B cell (primary cell): ENCODE data around the gene NGLY1. TPM values are rescaled to one million over a fixed set of nuclear protein-coding genes. Genes with fewer than 3 reads are reported as not detected.

Source experiments
- ATAC-seq: fragments of 200-7000 bp; cut with Tn5 transposase; one replicate; pipeline ENCODE4 v1.10.0; 2021; ENCODE audit warnings: low read depth, mild to moderate bottlenecking, moderate number of reproducible peaks, moderate library complexity
- CTCF ChIA-PET: fragments of 350-600 bp; sonication (Branson Sonifier 250); formaldehyde crosslinking; loops from one replicate; lab custom pipeline; 2021; ENCODE audit warnings: antibody characterized with exemption, inconsistent platforms; lab: Charles Lee
- POLR2A ChIA-PET: fragments of 350-600 bp; sonication (Branson Sonifier 250); formaldehyde crosslinking; loops from one replicate; lab custom pipeline; 2021; ENCODE audit warnings: antibody characterized with exemption; lab: Charles Lee
- DNase-seq: peaks from one replicate; pipeline ENCODE4 v3.0.0; 2013
- H2AFZ ChIP-seq: 2 replicates; pipeline ENCODE4 v1.6.1; 2012; ENCODE audit warnings: mild to moderate bottlenecking, low read depth, low read length; ENCODE audit not compliant: insufficient read depth, poor library complexity, severe bottlenecking
- H3K27ac ChIP-seq, 2 donors: 1 replicate in 1 of 2; 2 replicates in 1 of 2; pipeline ENCODE4 v1.5.1; 2012 to 2013; ENCODE audit warnings: low read length in 2 of 2, mild to moderate bottlenecking in 2 of 2, moderate library complexity in 1 of 2
- H3K27me3 ChIP-seq, 4 experiments: fragments of 200-600 bp in 1 of 4; sonication (generic) in 1 of 4; replicated peaks in 1 of 4; 1 replicate in 2 of 4; 2 replicates in 2 of 4; pipeline versions ENCODE4 v1.6.1 to v1.7.0; 2013 to 2016; ENCODE audit warnings: low read length in 3 of 4, mild to moderate bottlenecking in 2 of 4, mixed read lengths in 1 of 4, moderate library complexity in 1 of 4; ENCODE audit not compliant: insufficient read depth in 4 of 4, control insufficient read depth in 3 of 4; ENCODE audit errors: control extremely low read depth in 1 of 4
- H3K36me3 ChIP-seq, 2 experiments: replicated peaks in 1 of 2; 1 replicate in 1 of 2; 2 replicates in 1 of 2; pipeline versions ENCODE4 v1.6.1 to v1.7.1; 2013; ENCODE audit warnings: low read length in 1 of 2; ENCODE audit not compliant: insufficient read depth in 2 of 2, control insufficient read depth in 1 of 2; ENCODE audit errors: control extremely low read depth in 1 of 2, extremely low read depth in 1 of 2
- H3K4me1 ChIP-seq, 2 donors: fragments of 200-600 bp in 1 of 2; sonication (generic) in 1 of 2; 1 replicate in 1 of 2; 2 replicates in 1 of 2; pipeline versions ENCODE4 v1.5.1 to v1.6.1; 2013 to 2017; ENCODE audit warnings: low read length in 2 of 2; ENCODE audit not compliant: control insufficient read depth in 2 of 2, insufficient read depth in 2 of 2
- H3K4me2 ChIP-seq: replicated peaks from 2 replicates; pipeline ENCODE3; 2012; ENCODE audit warnings: mild to moderate bottlenecking, low read depth, low read length; ENCODE audit not compliant: poor library complexity, severe bottlenecking
- H3K4me3 ChIP-seq, 5 experiments: fragments of 200-600 bp in 1 of 5; sonication (generic) in 1 of 5; 1 replicate in 3 of 5; 2 replicates in 2 of 5; pipeline versions ENCODE4 v1.5.1 to v1.7.0; 2011 to 2016; ENCODE audit warnings: low read length in 4 of 5, mild to moderate bottlenecking in 4 of 5, low read depth in 2 of 5, control low read depth in 1 of 5, moderate library complexity in 1 of 5; ENCODE audit not compliant: insufficient read depth in 1 of 5; ENCODE audit errors: control extremely low read depth in 1 of 5, extremely low read depth in 1 of 5
- H3K79me2 ChIP-seq: fragments of 200-600 bp; sonication (generic); one replicate; pipeline ENCODE4 v1.6.0; 2016; ENCODE audit warnings: low read length; ENCODE audit not compliant: control insufficient read depth, insufficient read depth
- H3K9ac ChIP-seq: fragments of 200-600 bp; sonication (generic); 2 replicates; pipeline ENCODE4 v1.6.1; 2017; ENCODE audit warnings: mild to moderate bottlenecking, low read length, moderate library complexity
- H3K9me3 ChIP-seq, 3 donors: one replicate each; pipeline versions ENCODE4 v1.6.1 to v1.7.1; 2013; ENCODE audit warnings: low read length in 2 of 3; ENCODE audit not compliant: control insufficient read depth in 2 of 3, insufficient read depth in 1 of 3; ENCODE audit errors: control extremely low read depth in 1 of 3
- H4K20me1 ChIP-seq: 2 replicates; pipeline ENCODE4 v1.6.0; 2012; ENCODE audit warnings: mild to moderate bottlenecking, low read length; ENCODE audit not compliant: insufficient read depth, control insufficient read depth, poor library complexity, severe bottlenecking
- H3K27ac Mint-ChIP-seq: one replicate; pipeline ENCODE4 v1.8.0; 2021; ENCODE audit warnings: mixed read lengths
- H3K27me3 Mint-ChIP-seq: one replicate; pipeline ENCODE4 v1.8.0; 2021; ENCODE audit warnings: mixed read lengths
- H3K4me1 Mint-ChIP-seq: one replicate; pipeline ENCODE4 v1.8.0; 2021; ENCODE audit warnings: mixed read lengths
- H3K4me3 Mint-ChIP-seq: one replicate; pipeline ENCODE4 v1.8.0; 2021; ENCODE audit warnings: mixed read lengths
- H3K9me3 Mint-ChIP-seq: one replicate; pipeline ENCODE4 v1.8.0; 2022; ENCODE audit warnings: mixed read lengths; ENCODE audit not compliant: insufficient read depth
- EZH2 ChIP-seq: IDR thresholded peaks from 2 replicates; pipeline ENCODE4 v1.6.1; 2012; ENCODE audit warnings: borderline replicate concordance, low read depth, mild to moderate bottlenecking, moderate library complexity, low read length; ENCODE audit not compliant: insufficient read depth, poor library complexity, severe bottlenecking
- WGBS: methylation state at CpG from one replicate; pipeline ENCODE4 v1.1.5; 2013; ENCODE audit warnings: missing lambda C conversion rate; ENCODE audit not compliant: insufficient coverage; 5-methylcytosine and 5-hydroxymethylcytosine counted together
- intact Hi-C: fragments of 100-400 bp; cut with micrococcal nuclease; formaldehyde crosslinking; loops from one replicate; pipeline ENCODE4 v1.10.0; 2022
- polyA minus RNA-seq: library from RNA; depleted of rRNA, polyadenylated mRNA; stranded (reverse); fragments of >200 nt; gene quantifications from 2 replicates; pipeline ENCODE4 v1.2.3, GENCODE V29; 2012
- polyA plus RNA-seq: library from polyadenylated mRNA; depleted of rRNA; stranded (reverse); fragments of >200 nt; gene quantifications from 2 replicates; pipeline ENCODE4 v1.2.3, GENCODE V29; 2012
- total RNA-seq, 2 donors: library from RNA; stranded (reverse); fragments of 120-200 nt in 1 of 2; gene quantifications; 1 replicate in 1 of 2; 2 replicates in 1 of 2; pipeline versions ENCODE4 v1.2.3 to v1.2.4, GENCODE V29; 2013 to 2022
- TF ChIP-seq, protein P1 (sequence below): fragments of 200-600 bp; IDR thresholded peaks from one replicate; pipeline ENCODE4 v1.8.0; 2022; ENCODE audit warnings: antibody characterized with exemption, mild to moderate bottlenecking

The NGLY1 gene
- 144 and 145 TPM in 2 replicates for total RNA-seq
- 113 TPM for total RNA-seq (2013)
- polyA plus RNA-seq, result 24.2 and 35.0 TPM in 2 replicates
- 120 and 140 TPM in 2 replicates for polyA minus RNA-seq

- intact Hi-C loops, result loop anchor here (5.0 to 10.0 kb wide), 3 partner anchors 136 to 1828 kb away; partner anchors contain the start of gene SLC4A7
- Mint-ChIP-seq H3K27ac (peak within 1 kb of the TSS; percentile 98), H3K4me3 (peak within 1 kb of the TSS; percentile 92), H3K27me3 (no peaks in the 10 kb centered on the region), H3K9me3 (no peaks in the 10 kb centered on the region), H3K4me1 (peaks cover 48% of the 10 kb centered on the region)
- H3K9ac ChIP-seq, result peak within 1 kb of the TSS; percentile 79
- ChIA-PET CTCF (interaction anchor here (1.0 to 1.8 kb wide), 4 partner anchors 12 to 134 kb away, joined by 3 to 10 read pairs (median 4); no protein-coding TSS in a partner anchor), POLR2A (interaction anchor here (0.7 to 1.3 kb wide), 9 partner anchors 8 to 1683 kb away, joined by 3 to 10 read pairs (median 3); no protein-coding TSS in a partner anchor)
- ATAC-seq, result peak; percentile 82
- peaks cover 27 to 32% of the 10 kb centered on the region in 2 donors for H3K4me1 ChIP-seq
- H4K20me1 ChIP-seq, result peaks cover 34% of the 10 kb centered on the region
- peaks cover 47% of the 10 kb centered on the region for H3K79me2 ChIP-seq
- H3K4me2 ChIP-seq, result peak within 1 kb of the TSS; percentile 89
- peak; percentile 90 for DNase-seq
- no peaks in the 10 kb centered on the region for H3K27me3 ChIP-seq
- peaks cover 0 to 5% of the 10 kb centered on the region in 2 experiments for H3K36me3 ChIP-seq
- TF ChIP-seq, protein P1, sequence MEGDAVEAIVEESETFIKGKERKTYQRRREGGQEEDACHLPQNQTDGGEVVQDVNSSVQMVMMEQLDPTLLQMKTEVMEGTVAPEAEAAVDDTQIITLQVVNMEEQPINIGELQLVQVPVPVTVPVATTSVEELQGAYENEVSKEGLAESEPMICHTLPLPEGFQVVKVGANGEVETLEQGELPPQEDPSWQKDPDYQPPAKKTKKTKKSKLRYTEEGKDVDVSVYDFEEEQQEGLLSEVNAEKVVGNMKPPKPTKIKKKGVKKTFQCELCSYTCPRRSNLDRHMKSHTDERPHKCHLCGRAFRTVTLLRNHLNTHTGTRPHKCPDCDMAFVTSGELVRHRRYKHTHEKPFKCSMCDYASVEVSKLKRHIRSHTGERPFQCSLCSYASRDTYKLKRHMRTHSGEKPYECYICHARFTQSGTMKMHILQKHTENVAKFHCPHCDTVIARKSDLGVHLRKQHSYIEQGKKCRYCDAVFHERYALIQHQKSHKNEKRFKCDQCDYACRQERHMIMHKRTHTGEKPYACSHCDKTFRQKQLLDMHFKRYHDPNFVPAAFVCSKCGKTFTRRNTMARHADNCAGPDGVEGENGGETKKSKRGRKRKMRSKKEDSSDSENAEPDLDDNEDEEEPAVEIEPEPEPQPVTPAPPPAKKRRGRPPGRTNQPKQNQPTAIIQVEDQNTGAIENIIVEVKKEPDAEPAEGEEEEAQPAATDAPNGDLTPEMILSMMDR, result no peak
- no peak for TF ChIP-seq EZH2
- H3K27ac ChIP-seq, result peak within 1 kb of the TSS; percentile 94 to 97
- under 1% methylated on average over 65 of the region's 72 CpGs for WGBS
- no peaks in the 10 kb centered on the region for H3K9me3 ChIP-seq
- peak within 1 kb of the TSS; percentile 81 to 95 (median 86) for H3K4me3 ChIP-seq
- peak within 1 kb of the TSS; percentile 85 for H2AFZ ChIP-seq
These were observed at the start of gene NGLY1 for GRCh38 chr3:25782938-25783660. TSS of gene NGLY1 (minus strand) at chr3:25783443. CDS start at chr3:25783390, 53 bp downstream.

DNA sequence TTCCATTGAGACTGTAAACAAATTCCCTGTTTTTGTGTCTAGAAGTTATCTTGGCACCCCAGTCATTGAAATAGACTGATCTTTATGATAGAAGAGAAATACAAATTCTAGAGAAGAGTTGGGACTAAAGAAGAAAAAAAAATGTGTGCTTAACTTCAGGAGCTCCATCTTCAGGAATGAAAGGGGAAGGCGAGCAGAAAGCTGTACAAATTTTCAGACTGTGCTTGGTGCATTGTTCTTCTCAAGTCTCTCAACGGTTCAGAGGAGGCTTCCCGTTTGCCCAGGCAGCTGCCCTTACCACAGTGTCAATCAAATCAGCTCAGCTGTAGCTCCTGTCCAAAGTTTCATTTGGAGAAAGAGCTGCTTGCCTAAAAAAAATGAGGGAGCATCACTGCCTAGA is 48.3 kb upstream of the NGLY1 start:
- Histone ChIP-seq H3K27ac (no peak overlapping the region), H3K4me1 (no peaks in the 10 kb centered on the region), H3K9me3 (peaks cover 0 to 2% (median 0%) of the 10 kb centered on the region in 3 donors), H3K4me3 (no peak overlapping the region), H2AFZ (no peak overlapping the region), H3K79me2 (no peaks in the 10 kb centered on the region), H3K36me3 (no peaks in the 10 kb centered on the region), H3K4me2 (no peak overlapping the region), H4K20me1 (no peaks in the 10 kb centered on the region), H3K9ac (no peak overlapping the region), H3K27me3 (no peaks in the 10 kb centered on the region)
- Mint-ChIP-seq H3K27me3 (peaks cover 7% of the 10 kb centered on the region), H3K4me3 (no peak overlapping the region), H3K9me3 (peaks cover 6% of the 10 kb centered on the region), H3K27ac (no peak overlapping the region), H3K4me1 (peaks cover 6% of the 10 kb centered on the region)
- ChIA-PET CTCF (interaction anchor here (1.4 to 2.2 kb wide), 2 partner anchors 25 to 183 kb away, joined by 4 to 14 read pairs; no protein-coding TSS in a partner anchor), POLR2A (no interaction called here)
- DNase-seq (peak; percentile 12), ATAC-seq (no peak)
- 0% methylated on average over 2 of the region's 3 CpGs for WGBS
- TF ChIP-seq EZH2, result no peak
- TF ChIP-seq, protein P1, result no peak
- intact Hi-C loops, result no loop called here
